ENCODE data around the gene ABLIM2.

ABLIM2 gene

DNA sequence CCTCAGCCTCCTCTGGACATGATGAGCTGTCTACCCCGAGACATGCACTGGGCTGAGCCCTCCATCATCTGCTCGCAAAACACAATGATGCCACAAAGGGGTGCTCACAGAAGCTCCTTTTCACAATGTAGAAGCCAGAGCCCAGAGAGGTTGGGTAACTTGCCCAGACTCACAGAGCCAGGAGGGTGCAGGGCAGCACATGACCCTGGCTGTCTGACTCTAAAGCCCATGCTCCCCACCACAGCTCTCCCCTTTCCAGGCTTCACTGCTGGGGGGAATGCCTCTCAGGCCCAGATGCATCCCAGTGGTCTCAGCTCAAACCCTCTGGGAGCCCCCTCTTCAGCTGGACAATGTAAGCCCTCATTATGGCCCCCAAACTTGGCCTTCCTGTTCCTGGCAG lies 120.5 kb downstream of the ABLIM2 start:
- no peak for DNase-seq

DNA sequence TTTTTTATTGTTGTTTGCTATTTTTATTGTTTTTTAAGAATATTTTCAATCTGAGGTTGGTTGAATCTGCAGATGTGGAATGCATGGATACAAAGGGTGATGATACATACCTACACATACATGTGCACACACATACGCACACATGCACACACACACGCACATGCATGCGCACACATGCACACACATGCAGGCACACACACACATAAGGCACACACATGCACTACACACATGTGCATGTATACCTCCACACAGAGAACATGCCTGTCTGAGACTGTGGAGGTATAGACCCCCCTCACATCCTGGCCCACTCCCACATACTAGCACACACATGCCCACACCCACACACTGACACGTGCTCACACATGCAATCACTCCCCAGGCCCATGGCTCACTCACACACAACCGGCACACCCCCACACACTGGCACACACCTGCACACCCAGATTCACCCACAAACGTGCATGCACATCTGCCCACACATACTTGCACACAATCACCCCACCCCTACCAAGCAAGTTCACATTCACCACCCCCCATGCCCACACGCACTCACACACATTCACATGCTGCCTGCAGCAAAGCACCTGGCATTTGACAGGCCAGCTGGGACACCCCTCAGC lies 121.4 kb downstream of the ABLIM2 start:
- DNase-seq, result no peak

DNA sequence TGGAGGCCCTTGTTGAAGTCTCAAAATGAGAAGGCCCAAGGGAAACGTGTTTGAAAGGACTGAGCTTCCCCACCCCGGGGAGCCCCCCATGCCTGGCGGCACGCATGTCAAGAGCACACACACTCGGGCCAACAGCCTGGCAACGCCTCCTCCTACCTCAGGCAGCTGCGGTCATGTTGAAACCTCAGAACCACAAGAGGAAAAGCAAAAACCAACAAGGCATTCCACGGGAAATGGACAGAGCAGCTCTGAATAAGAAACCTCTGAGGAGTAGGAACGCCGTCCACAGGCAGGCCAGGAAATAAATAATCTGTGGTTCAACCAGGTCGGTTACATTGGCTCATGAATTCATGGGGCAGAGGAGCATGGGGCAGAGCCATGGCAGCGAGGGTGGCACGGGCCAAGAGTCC lies 123.2 kb downstream of the ABLIM2 start:
- no peak for DNase-seq

DNA sequence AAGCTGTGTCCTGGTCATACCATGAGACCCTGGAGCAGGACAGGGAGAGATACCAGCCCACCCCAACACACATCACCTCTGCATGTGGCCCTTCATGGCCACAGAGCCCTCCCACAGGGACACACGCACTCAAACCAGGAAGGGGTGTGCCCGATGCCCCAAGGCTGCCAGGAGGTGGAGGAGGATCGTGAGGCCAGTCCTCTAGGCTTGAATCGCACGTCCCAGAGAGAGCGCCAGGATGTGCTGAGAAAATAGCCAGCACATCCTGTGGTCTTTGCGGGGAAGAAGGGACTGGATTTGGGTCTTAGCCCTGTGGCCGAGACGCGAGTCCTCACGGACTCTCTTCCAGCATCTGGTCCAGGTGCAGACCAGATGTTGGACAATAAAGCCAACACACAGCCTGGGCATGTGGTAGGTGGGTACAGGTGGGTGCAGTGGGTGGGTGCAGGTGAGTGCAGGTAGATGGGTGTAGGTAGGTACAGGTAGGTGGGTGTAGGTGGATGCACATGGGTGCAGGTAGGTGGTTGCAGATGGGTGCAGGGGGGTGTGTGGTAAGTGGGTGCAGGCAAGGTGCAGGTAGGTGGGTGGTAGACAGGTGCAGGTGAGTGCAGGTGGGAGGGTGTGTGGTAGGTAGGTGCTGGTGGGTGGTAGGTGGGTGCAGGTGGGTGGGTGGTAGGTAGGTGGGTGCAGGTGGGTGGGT lies 124.6 kb downstream of the ABLIM2 start:
- no peak for DNase-seq

DNA sequence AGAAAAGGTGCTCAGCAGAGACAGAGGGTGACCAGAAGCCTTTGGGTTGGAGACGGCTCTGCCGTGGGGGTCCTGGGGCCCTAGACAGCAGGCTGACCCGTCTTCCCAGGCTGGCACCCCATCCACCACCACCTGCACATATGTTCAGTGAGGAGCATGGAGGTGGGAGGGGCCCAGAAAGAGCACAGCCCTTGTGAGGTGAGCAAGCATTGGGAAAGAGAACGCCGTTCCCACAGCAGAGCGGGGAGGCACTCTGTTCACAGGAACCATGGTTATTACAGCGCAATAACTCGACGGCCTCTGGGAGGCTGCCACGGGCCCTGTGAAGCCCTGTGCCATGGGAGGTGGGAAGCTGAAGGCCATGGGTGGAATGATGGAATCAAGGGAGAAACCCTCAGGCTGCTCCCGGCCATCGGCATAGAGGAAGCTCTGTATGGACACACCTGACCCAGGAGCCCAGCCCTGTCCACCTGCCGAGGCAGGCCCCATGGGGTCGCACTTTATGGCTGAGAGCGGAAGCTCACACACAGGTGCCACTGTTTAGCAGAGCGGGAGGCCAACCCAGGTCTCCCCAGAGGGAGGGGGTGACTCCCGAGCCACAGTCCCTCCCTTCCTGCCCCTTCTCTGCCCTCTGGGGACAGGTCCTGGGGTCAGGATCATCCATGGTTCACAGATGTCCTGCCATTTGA lies 125.4 kb downstream of the ABLIM2 start:
- no peak for DNase-seq

DNA sequence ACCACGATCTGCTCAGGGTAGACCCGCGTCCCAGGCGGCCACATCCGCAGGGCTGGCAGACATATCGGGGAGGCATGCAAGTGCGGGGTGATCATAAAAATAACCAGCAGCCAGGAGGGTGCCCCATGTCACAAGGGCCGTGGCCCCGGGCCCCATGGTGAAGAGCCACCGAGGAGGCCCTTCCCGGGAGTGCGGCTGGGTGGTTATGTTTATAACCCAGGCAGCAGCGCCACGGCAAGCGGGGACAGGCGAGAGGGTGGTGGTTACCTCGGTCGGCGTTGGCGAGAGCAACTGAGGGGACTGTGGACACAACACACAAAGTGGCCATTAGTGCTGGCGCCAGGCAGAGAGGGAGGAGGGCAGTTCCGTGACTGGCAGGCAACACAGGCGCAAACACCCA lies 126.2 kb downstream of the ABLIM2 start:
- no peak for DNase-seq

DNA sequence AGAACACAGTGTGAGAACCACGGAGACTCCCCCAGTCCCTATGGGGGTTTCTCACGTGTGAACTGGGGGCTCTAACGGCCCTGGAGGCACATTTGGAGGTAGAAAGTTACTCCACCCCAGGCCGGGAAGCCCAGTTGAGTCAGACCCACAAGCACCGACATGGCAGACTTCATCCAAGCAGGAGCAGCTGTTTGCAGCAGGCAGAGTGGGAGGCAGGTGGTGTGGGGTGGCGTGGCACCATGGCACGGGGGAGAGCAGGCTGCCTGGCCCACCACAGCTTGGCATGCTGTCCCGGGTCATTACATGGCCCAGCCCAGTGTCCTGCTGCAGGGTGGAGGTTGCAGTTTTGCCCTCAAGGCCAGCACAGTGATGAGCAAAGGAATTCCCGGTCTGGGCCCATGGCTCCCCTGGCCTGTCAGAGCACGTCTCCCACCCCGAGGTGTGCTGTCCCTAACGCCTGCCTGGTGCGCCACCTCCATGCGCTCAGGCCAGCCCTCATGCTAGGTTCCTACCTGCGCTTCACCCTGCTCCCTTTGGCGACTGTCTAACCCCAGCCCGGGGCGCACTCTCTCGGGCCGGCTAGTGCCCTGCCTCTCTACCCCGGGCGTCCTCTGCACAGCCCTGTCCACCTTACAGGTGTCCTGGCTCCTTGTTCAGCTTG lies 128.4 kb downstream of the ABLIM2 start:
- DNase-seq, result no peak

DNA sequence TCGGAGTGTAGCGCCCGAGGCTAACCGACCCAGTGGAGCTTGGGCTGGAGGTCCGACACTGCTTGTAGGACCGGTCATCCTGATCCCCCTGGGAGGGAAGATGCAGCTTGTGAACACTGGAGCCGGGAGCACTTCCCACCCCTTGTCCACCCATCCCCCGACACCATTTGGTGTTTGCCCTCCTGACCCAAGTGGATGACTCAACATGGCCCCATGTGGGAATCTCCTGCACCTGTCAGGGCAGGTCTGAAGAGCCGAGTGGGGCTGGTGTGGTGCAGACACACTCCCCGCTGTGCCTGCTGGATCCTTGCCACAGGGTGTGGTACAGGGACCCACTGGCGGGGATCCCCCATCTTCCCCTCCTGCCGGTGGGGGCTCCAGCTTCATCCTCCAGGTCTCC lies 128.9 kb downstream of the ABLIM2 start:
- DNase-seq, result no peak

DNA sequence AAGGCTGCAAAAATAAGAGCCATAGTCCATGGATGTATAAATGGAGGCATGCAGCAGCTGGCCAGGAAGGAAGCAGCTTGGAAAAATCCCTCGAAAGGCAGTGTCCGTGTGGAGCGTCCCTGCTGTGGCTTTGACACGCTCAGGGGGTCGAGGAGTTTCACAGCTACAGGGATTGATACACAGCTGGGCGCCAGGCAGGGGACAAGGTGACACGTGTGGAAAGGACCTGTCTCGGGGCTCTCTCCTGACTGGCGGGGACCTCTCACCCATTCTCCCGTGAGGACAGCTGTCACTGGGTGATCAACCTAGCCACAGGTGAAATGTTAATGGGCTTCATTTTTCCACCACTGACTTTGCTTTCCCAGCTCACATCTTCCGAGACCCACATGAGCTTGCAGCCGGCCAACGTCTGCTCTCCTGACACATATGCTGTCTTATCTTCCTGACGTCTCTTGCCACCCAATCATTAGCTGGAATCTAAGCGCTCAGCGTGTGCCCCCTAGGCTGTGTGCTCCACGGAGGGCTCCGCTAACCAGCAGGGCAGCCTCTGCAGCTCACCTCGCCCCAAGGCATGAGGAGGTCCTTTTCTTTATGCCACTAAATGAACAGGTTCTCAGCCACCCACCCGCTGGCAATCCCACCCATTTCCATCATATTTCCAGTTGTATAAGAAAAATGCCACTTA lies 129.6 kb downstream of the ABLIM2 start:
- DNase-seq, result no peak

DNA sequence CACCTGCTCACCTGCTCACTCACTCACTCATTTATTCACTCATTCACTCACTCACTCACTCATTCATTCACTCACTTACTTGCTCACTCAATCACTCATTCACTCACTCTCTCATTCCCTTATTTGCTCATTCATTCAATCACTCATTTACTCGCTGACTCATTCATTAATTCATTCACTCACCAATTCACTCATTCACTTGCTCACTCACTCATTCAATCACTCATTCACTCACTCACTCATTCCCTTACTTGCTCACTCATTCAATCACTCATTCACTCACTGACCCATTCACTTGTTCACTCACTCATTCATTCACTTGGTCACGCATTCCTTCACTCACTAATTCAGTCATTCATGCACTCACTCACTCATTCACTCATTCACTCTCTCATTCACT lies 130.2 kb downstream of the ABLIM2 start:
- no peak for DNase-seq

DNA sequence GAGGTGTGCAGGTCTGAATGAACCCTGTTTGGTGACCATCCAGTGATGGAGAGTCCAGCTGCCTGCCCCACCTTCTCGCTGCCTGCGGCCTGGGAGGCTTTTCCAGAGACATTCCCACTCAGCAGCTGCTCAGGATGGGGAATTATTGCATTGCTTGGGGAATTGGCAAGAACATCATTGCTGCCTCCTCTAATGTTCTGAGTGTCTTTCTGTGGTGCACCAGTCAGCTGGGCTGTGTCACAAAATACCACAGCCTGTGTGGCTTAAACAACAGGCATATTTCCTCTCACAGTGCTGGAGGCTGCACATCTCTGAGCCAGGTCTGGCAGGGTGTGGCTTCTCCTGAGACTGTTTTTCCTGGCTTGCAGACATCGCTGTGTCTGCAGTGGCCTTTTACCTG lies 132.2 kb downstream of the ABLIM2 start:
- no peak for DNase-seq

DNA sequence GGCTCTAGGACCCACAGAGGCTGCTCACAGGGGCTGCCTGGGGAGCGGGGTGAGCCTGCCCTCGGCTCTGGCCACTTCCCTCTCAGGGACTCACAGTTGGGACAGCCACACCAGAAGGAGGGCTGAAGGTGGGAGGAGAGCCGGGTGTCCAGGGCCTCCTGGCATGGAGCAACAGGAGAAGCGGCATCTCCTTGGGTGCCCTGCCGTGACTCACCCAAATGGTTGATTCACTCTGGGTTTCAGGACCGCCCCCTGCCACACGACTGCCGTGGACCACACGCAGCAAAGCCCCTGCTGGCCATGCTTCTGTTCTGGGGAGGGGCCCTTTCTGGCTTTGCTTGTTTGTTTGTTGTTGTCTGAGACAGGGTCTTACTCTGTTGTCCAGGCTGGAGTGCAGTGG lies 132.9 kb downstream of the ABLIM2 start:
- no peak for DNase-seq

DNA sequence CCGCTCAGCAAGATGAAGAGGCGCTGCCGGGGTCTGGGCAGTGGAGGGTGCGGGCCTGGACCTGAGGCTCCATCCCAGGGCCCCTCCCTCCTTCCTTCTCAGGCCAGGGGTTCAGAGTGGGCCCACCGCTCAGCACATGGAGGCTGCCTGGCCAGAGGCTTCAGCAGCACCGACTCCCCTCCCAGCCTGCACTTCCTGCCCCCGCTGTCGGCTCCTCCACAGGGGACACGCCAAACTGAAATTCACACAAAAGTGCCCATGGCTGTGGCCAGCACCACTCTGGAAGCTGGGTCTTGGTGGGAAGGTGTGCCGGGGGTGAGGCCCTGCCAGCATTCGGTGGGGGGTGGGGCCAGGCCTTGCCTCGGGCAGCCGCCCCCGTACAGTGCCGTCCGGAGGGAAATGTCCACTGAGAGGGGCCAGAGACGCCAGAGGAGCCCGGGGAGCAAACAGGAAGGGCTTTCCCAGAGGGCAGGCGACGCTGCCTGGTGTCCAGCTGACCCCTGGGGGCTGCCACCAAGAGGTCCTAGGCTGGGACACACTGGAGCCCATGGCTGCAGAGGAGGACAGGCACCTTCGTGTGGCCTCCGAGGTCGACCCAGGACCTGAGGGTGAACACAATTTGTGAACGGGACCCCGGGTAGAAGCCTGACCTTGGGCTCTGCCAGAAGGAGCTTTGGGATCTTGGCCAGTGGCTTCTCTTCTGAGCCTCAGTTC lies 134.4 kb downstream of the ABLIM2 start:
- no peak for DNase-seq

DNA sequence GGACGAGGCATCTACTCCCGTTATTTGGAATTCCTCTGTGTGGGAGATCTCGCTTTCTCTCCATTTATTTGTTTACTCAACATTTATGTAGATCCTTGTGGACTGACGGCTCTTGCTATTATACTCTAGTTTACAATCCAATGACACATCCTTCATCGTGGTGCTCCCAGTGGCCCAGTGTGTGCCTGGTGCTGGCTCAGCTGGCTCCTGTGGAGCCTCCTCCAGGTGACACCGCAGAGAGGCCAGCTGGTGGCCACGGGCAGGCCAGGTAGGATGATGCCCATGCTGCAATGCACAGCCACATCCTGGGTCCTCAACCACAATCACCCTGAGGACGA lies 134.9 kb downstream of the ABLIM2 start:
- no peak for DNase-seq

DNA sequence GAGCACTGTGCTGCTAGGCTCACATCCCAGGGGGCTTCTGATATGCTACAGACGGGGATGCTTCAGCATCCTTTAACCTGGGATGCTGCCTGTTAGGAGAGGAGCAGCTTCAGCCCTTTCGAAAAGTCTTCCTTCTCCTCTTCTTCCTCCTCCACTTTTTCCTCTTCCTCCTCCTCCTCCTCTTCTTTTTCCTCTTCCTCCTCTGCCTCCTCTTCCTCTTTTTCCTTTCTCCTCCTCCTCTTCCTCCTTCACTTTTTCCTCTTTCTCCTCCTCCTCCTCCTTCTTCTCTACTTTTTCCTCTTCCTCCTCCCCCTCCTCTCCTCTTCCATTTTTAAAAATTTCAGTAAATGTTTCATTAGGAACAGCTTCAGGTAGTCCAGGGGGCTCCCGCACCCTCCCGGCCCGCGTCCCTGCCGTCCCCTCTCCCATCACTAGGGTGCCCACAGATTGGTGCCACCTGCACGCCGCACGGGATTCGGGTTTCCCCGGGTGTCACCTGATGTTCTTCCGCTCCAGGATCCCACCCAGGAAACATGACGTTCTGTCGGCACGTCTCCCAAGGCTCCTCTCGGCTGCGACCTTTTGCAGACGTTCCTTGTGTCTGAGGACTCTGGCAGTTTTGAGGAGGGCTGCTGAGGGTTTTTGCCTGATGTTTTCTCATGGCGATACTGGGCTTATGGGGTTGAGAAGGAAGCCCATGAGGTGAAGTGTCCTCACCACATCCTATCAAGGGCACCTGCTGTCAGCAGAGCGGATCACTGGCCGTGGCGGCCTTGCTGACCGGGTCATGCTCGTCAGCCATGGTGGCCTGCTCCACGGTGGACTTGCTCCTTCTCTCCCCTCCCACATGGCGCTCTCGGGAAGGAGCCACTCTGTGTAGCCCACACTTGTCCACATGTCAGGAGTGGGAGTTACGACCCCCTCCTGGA lies 135.6 kb downstream of the ABLIM2 start:
- DNase-seq, result no peak

DNA sequence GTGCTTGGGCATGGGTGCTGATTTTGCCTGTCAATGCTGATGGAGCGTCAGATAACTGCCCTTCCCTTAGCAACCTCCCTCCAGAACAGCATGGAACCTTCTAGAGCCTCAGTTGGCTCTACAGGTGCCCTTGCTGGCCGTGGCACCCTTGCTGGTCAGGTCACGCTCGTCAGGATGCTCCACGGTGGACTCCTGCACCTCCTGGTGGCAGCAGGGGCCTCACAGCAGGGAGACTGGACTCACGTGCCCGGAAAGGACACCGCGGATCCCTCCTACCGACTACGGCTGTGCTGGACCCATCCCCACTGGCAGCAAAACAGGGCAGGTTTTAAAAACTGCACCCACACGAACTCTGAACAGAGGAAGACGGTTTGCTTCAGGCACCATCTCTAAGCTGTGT lies 136.8 kb downstream of the ABLIM2 start:
- no peak for DNase-seq

DNA sequence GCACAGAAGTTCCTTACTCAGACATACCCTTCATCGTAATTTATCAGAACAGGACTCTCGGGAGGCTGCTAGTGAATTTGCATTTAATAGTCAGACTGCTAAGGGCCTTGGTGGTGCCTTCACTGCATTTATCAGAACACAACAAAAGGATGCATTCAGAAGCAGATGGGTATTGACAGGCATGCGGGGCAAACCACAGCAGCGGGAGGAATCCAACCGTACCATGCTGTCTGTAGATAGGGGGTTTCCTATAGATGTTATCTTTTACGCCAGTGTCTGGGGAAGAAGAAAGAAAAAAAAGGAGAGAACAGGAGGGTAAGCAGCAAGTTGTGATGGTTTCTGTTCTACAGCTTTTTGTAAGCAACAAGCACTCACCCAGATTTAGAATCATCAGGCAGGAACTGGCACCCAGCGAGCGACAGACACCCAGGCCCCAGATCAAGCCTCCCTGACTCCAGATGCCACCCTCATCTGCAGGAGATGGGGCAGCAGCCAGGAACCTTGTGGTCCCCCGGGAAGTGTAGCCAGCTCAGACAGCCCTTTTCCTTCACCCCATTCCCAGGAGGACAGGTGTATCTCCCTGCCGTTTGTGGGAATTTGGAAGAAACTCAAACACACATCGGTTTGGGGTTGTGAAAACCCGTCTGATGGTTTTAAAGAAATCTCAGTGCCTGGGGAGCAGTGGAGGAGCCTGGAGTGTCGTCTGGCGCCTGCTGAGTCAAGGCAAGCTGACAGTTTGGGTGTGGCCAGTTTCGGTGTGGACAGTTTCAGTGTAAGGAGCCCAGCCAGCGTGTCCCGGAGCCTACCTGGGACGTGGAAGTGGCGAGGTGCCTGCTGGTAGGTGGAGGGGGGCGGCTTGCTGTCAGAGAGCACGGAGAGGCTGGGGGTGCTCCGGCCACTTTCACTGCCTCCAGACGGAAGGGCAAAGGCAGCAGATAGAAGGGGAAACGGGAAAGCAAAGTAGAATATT lies 138.9 kb downstream of the ABLIM2 start:
- no peak for DNase-seq

DNA sequence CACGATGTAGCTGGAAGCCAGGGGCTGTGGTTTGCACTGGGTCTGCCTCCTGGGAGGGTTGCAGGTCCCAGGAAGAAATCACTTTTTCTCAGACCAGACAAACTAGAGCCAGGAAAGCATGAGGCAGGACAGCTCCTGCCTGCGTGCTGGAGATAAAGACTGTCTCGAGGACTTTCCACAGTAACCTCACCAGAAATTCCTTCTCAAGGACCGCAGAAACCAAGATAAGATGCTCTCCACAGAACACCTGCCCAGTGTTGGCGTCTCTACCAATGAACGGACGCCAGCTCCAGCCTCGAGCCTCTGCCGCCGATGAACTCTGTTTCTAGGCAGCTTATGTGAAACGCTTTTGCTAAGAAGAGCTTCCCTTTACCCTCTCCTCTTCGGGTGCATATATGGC lies 142.1 kb downstream of the ABLIM2 start:
- no peak for DNase-seq

DNA sequence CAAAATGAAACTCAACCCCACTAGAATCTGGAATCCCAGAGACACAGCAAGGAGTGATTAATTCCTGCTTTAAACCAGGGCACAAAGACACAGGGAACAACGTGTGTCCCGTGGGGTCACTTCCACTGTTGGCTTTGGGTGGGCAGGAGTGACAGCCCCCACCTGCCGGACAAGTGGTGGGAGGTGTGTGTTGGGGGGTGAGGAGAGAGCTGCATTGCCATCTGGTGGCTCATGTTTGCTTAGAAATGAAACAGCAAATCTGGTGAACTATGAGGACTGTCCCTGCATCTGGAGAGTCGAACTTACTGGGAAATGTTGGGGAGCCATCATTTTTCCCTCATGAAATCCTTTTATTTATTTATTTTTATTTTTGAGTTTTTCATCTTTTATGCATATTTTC lies 143.1 kb downstream of the ABLIM2 start:
- DNase-seq, result no peak

DNA sequence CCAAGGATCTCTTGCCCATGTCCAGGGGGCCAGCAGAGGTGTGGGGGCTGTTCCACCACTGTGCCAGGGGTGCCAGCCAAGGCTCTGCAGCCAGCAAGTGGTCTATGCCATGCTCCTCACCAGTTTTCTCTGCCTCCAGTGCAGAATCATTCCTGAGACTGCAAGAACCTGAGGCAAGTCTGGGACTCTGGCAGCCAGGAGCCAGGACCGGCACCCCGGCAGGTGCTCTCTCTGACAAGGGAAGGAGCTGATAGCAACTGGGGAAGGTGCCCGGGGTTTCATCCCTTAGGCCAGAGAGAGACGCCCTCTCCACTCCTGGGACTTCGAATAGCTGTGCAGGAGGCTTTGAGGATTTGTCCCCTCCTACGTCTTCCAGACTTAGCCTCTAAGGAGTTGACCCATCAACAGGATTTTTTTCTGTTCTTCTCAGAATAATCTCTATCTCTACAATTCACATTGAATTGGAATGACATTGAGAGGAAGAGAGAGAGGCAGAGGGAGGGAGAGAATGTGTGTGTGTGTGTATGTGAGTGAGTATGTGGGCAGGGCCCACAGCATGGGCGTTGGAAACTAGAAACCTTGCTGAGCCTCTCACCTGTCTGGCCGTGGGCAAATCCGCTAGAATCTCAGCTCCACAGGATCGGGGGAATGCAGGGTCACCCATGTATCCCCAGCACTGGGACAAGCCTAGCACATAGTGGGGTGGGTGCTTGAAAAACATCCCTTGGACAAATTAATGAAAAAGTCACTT lies 144.5 kb downstream of the ABLIM2 start:
- no peak for DNase-seq

Measured in stimulated activated naive CD4-positive, alpha-beta T cell treated with Interleukin-2 at 50 U/mL for 16 hours (primary cell).